MCF 10A (cell line): ENCODE data around the gene ANAPC2. TPM values are rescaled to one million over a fixed set of nuclear protein-coding genes. Genes with fewer than 3 reads are reported as not detected.

Experiments used
- BruUV-seq: library from RNA; stranded (reverse); fragments of 400-500 nt; replicated peaks from 2 replicates; lab custom pipeline; 2021; lab: Mats Ljungman, UMichigan
- CTCF ChIA-PET: fragments of 300-600 bp; sonication (Branson Sonifier 250); formaldehyde crosslinking; extraction: SDS; loops from one replicate; lab custom pipeline; 2021; ENCODE audit warnings: antibody characterized with exemption, inconsistent platforms; lab: Yijun Ruan, JAX
- POLR2A ChIA-PET: fragments of 300-600, 350-650 bp; sonication (Branson Sonifier 250); formaldehyde crosslinking; extraction: SDS; loops from one replicate; lab custom pipeline; 2020; ENCODE audit warnings: antibody characterized with exemption, inconsistent platforms; lab: Yijun Ruan, JAX
- DNase-seq: peaks from one replicate; pipeline ENCODE4 v3.0.0-alpha.2; 2018; ENCODE audit not compliant: unreplicated experiment
- H3K27ac Mint-ChIP-seq: one replicate; pipeline ENCODE4 v1.8.0; 2022; ENCODE audit warnings: mild to moderate bottlenecking, low read depth, mixed read lengths; ENCODE audit not compliant: unreplicated experiment
- H3K27me3 Mint-ChIP-seq: one replicate; pipeline ENCODE4 v1.8.0; 2022; ENCODE audit warnings: mixed read lengths; ENCODE audit not compliant: insufficient read depth, unreplicated experiment
- H3K36me3 Mint-ChIP-seq: one replicate; pipeline ENCODE4 v1.8.0; 2022; ENCODE audit warnings: mild to moderate bottlenecking, moderate library complexity, mixed read lengths; ENCODE audit not compliant: insufficient read depth, unreplicated experiment
- H3K4me1 Mint-ChIP-seq: one replicate; pipeline ENCODE4 v1.8.0; 2022; ENCODE audit warnings: mixed read lengths; ENCODE audit not compliant: insufficient read depth, unreplicated experiment
- H3K4me3 Mint-ChIP-seq: one replicate; pipeline ENCODE4 v1.8.0; 2022; ENCODE audit warnings: mild to moderate bottlenecking, moderate library complexity, mixed read lengths; ENCODE audit not compliant: unreplicated experiment
- H3K9me3 Mint-ChIP-seq: one replicate; pipeline ENCODE4 v1.8.0; 2022; ENCODE audit warnings: mixed read lengths; ENCODE audit not compliant: unreplicated experiment
- intact Hi-C: fragments of 100-400 bp; cut with micrococcal nuclease; formaldehyde crosslinking; loops from 2 replicates; pipeline ENCODE4 v1.14.1; 2022
- total RNA-seq: library from RNA; stranded (reverse); gene quantifications from 2 replicates; pipeline ENCODE4 v1.2.3, GENCODE V29; 2022
- TF ChIP-seq, protein P1 (sequence below): fragments of 200-600 bp; IDR thresholded peaks from one replicate; pipeline ENCODE4 v1.8.0; 2022; ENCODE audit warnings: antibody characterized with exemption, mild to moderate bottlenecking; ENCODE audit not compliant: unreplicated experiment

Gene ANAPC2
- total RNA-seq, 1 experiment from 2014 or later = 42.1 TPM

DNA sequence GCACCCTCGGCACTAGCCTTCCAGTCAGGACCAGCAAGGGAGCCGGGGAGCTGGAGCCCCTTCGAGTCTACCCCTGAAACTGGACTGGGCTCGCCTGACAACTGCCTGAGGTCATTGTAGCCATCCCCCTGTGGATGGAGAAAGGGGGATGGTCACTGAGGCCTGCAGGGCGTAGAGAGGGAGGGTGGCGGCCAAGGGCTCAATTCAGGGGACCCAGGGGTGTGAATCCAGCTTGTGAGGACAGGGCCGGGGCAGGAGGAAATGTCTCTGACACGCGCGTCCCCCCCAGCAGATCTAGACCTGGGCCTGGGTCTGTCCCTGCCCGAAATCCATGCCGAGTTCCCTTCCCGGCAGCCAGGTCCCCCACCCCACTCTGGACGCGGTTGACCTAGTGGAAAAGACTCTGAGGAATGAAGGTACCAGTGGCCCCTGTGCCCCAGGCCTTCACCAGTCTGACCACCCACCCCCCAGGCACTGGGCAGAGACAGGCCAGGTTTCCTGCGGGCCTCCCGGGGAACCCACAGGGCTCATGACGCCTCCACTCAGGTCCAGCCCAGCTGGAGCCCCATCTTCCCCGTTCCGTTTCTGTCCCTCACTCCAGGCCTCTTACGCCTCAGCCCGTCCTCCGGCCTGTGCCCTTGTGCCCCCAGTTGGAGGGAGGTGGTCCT, 43.1 kb upstream of the ANAPC2 start:
- no TSS peak for BruUV-seq
- Mint-ChIP-seq H3K9me3 (no peaks in the 10 kb centered on the region), H3K4me1 (peaks cover 11% of the 10 kb centered on the region), H3K36me3 (peaks cover 7% of the 10 kb centered on the region), H3K27me3 (no peaks in the 10 kb centered on the region), H3K4me3 (no peak overlapping the region), H3K27ac (no peak overlapping the region)
- intact Hi-C loops = no loop called here
- TF ChIP-seq, protein P1, sequence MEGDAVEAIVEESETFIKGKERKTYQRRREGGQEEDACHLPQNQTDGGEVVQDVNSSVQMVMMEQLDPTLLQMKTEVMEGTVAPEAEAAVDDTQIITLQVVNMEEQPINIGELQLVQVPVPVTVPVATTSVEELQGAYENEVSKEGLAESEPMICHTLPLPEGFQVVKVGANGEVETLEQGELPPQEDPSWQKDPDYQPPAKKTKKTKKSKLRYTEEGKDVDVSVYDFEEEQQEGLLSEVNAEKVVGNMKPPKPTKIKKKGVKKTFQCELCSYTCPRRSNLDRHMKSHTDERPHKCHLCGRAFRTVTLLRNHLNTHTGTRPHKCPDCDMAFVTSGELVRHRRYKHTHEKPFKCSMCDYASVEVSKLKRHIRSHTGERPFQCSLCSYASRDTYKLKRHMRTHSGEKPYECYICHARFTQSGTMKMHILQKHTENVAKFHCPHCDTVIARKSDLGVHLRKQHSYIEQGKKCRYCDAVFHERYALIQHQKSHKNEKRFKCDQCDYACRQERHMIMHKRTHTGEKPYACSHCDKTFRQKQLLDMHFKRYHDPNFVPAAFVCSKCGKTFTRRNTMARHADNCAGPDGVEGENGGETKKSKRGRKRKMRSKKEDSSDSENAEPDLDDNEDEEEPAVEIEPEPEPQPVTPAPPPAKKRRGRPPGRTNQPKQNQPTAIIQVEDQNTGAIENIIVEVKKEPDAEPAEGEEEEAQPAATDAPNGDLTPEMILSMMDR = no peak
- no peak for DNase-seq
- POLR2A ChIA-PET = interaction anchor here (0.8 kb wide), 1 partner anchor 9 kb away, joined by 3 read pairs; the partner anchor contains the start of gene TUBB4B
- CTCF ChIA-PET = no interaction called here

DNA sequence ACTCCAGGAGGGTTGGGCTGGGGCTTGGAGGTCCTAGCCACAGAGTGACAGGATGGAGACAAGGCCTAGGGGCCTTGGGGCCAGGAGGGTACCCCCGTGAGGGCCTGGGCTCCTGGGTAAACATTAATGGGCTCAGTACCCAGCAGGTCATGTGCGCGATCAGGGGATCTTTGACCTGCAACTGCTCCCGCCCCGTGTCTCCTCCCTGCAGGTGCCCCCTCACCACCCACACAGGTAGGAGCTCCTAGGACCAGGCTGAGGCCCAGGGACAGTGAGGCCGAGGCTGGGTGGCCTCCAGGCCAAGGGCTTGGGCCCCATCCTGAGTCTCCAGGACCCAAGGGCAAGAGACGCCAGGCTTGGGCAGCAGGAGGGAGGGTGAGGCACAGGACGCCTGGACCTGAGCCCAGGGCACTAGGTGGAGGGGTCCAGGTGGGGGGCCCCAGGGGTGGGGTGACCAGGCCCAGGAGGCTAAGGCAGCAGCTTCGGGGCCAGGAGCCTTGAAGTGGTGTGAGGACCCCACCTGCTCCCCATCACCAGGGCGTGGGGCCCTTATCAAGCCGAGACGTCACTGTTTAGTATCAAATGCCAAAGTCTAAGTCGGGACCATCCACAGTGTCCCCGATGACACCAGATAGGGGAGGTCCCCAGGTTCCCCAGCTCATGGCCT, 42.5 kb upstream of the ANAPC2 start, which contains the start of gene SLC34A3:
TSS of gene SLC34A3 (plus strand) at position 197 of the 667 bp plus-strand sequence. CDS start 802 bp downstream, outside the sequence.
- peaks cover 15% of the 10 kb centered on the region for H3K4me1 Mint-ChIP-seq
- no peaks in the 10 kb centered on the region for H3K9me3 Mint-ChIP-seq
- POLR2A ChIA-PET = interaction anchor here (0.8 kb wide), 1 partner anchor 10 kb away, joined by 3 read pairs; the partner anchor contains the start of gene TUBB4B
- TF ChIP-seq, protein P1 = no peak
- no peak for DNase-seq
- peaks cover 7% of the 10 kb centered on the region for H3K36me3 Mint-ChIP-seq
- H3K27me3 Mint-ChIP-seq = no peaks in the 10 kb centered on the region
- intact Hi-C loops = no loop called here
- no peak within 1 kb of the TSS for H3K4me3 Mint-ChIP-seq
- BruUV-seq = no TSS peak
- CTCF ChIA-PET = interaction anchor here (0.7 kb wide), 1 partner anchor 67 kb away, joined by 3 read pairs; no protein-coding TSS in a partner anchor
- H3K27ac Mint-ChIP-seq = no peak within 1 kb of the TSS

DNA sequence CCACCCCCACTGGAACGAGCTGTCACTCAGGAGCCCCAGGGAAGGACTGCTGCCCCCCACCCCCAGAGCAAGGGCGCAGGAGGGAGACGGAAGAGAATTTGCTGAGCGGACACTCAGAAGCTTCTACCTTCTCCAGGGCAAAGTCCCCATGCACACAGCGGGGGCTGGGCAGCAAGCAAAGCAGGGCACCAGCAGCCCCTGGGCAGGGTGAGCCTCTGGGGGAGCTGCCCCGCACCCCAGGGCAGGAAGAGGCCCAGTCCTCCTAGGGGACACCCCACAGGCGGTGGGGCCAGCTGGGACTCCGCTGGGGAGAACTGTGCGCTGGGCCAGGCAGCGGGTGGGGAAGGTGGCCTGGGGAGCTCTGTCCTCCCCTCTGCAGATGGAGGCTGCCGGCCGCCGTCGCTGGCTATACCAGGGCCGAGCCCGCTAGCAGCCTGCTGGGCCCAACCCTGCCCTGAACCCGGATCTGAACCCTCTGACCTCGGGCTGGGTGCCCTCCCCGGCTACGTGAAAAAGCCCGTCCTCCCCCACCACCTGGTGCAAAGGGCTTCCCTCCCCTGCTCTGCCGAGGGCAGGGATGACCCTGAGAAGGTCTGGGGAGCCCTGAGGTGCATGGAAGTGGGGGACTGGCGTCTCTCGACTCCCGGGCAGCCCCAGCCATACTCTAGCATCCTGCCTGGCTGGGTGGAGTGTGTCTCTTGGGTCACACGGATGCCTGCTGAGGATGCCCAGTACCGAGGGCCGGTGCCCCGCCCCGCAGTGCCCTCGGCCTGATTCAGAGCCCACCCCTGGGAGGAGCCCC, 41.7 kb upstream of the ANAPC2 start:
- DNase-seq = no peak
- Mint-ChIP-seq H3K27me3 (no peaks in the 10 kb centered on the region), H3K4me3 (no peak overlapping the region), H3K27ac (no peak overlapping the region), H3K36me3 (peaks cover 4% of the 10 kb centered on the region), H3K9me3 (no peaks in the 10 kb centered on the region), H3K4me1 (peaks cover 15% of the 10 kb centered on the region)
- intact Hi-C loops = loop anchor here (10.0 kb wide), 2 partner anchors 55 to 185 kb away; partner anchors contain the start of genes LRRC26, NPDC1 and TMEM210
- ChIA-PET CTCF (interaction anchor here (0.6 to 0.7 kb wide), 3 partner anchors 67 to 471 kb away, joined by 3 to 6 read pairs (median 3); no protein-coding TSS in a partner anchor), POLR2A (interaction anchor here (1.0 kb wide), 1 partner anchor 42 kb away, joined by 3 read pairs; no protein-coding TSS in a partner anchor)
- TF ChIP-seq, protein P1 = no peak
- no TSS peak for BruUV-seq
